Nucleus accumbens (tissue), 56 donors: Measurements from ENCODE around the gene TTC33.

ENCODE experiments used
- DNase-seq, 56 donors: peaks; one replicate each; lab custom pipeline; 2025; lab: John Stamatoyannopoulos, UW

TTC33 gene

GRCh38 chr5:40550481-40550880 lies 205.3 kb downstream of the TTC33 start:
- no peak for DNase-seq

- DNase-seq, result no peak
Observed at GRCh38 chr5:40549616-40550015, 206.1 kb downstream of the TTC33 start.

- no peak for DNase-seq
Observed at GRCh38 chr5:40547994-40548575, 207.7 kb downstream of the TTC33 start.

GRCh38 chr5:40547557-40547956 lies 208.2 kb downstream of the TTC33 start:
- DNase-seq, result no peak

GRCh38 chr5:40540301-40540700 lies 215.5 kb downstream of the TTC33 start:
- DNase-seq, result no peak

GRCh38 chr5:40524677-40525076 lies 231.1 kb downstream of the TTC33 start:
- DNase-seq, result no peak

- no peak for DNase-seq
Observed at GRCh38 chr5:40521925-40522324, 233.8 kb downstream of the TTC33 start.

GRCh38 chr5:40521108-40521785 lies 234.5 kb downstream of the TTC33 start:
- no peak for DNase-seq

- no peak for DNase-seq
Observed at GRCh38 chr5:40518485-40518917, 237.3 kb downstream of the TTC33 start.

- DNase-seq, result no peak
Observed at GRCh38 chr5:40515476-40515875, 240.3 kb downstream of the TTC33 start.

- no peak for DNase-seq
Observed at GRCh38 chr5:40514976-40515375, 240.8 kb downstream of the TTC33 start.

- no peak for DNase-seq
Observed at GRCh38 chr5:40511801-40512200, 244.0 kb downstream of the TTC33 start.

- DNase-seq, result no peak
Observed at GRCh38 chr5:40507095-40507494, 248.7 kb downstream of the TTC33 start.

- no peak for DNase-seq
Observed at GRCh38 chr5:40505031-40505430, 250.7 kb downstream of the TTC33 start.

GRCh38 chr5:40503439-40503838 lies 252.3 kb downstream of the TTC33 start:
- no peak for DNase-seq

- no peak for DNase-seq
Observed at GRCh38 chr5:40502736-40503135, 253.0 kb downstream of the TTC33 start.

- DNase-seq, result no peak
Observed at GRCh38 chr5:40501711-40502444, 253.9 kb downstream of the TTC33 start.

GRCh38 chr5:40499518-40500273 lies 256.1 kb downstream of the TTC33 start:
- no peak for DNase-seq

GRCh38 chr5:40499007-40499406 lies 256.8 kb downstream of the TTC33 start:
- DNase-seq, result no peak

GRCh38 chr5:40497573-40497972 lies 258.2 kb downstream of the TTC33 start:
- no peak for DNase-seq

- DNase-seq, result no peak
Observed at GRCh38 chr5:40495237-40495635, 260.5 kb downstream of the TTC33 start.
